A673 (cell line): ENCODE results near the gene AHNAK2. TPM values are rescaled to one million over a fixed set of nuclear protein-coding genes. Genes with fewer than 3 reads are reported as not detected.
"Not testable (repeated sequence)": the region's sequence is repeated elsewhere in the genome, so short reads cannot be mapped to it uniquely, and the experiment has no call there.

Experiments used
- BruUV-seq: library from RNA; stranded (reverse); fragments of 400-500 nt; replicated peaks from 2 replicates; lab custom pipeline; 2021; lab: Mats Ljungman, UMichigan
- CTCF ChIA-PET: fragments of 300-600 bp; sonication (Branson Sonifier 250); formaldehyde crosslinking; loops from one replicate; lab custom pipeline; 2022; ENCODE audit warnings: antibody characterized with exemption; lab: Charles Lee
- POLR2A ChIA-PET: fragments of 300-600 bp; sonication (Branson Sonifier 250); formaldehyde crosslinking; loops from one replicate; lab custom pipeline; 2022; ENCODE audit warnings: antibody characterized with exemption; ENCODE audit not compliant: low non-redundant PET; lab: Charles Lee
- DNase-seq: peaks from one replicate; pipeline ENCODE4 v3.0.0-alpha.2; 2015; ENCODE audit warnings: low spot score
- H3K27ac ChIP-seq: fragments of 200-600 bp; sonication (generic); 2 replicates; pipeline ENCODE4 v1.5.1; 2016; ENCODE audit warnings: mixed run types, low read depth, mild to moderate bottlenecking, mixed read lengths, antibody characterized with exemption, low read length; ENCODE audit not compliant: poor library complexity, severe bottlenecking
- H3K27me3 ChIP-seq: fragments of 200-600 bp; sonication (generic); replicated peaks from 2 replicates; pipeline ENCODE4 v1.6.1; 2017; ENCODE audit warnings: mixed run types, low read depth, mild to moderate bottlenecking, mixed read lengths, antibody characterized with exemption, low read length; ENCODE audit not compliant: insufficient read depth, poor library complexity
- H3K36me3 ChIP-seq: fragments of 200-600 bp; sonication (generic); 2 replicates; pipeline ENCODE4 v1.6.1; 2016; ENCODE audit warnings: mixed run types, mild to moderate bottlenecking, mixed read lengths, antibody characterized with exemption, low read length; ENCODE audit not compliant: insufficient read depth, poor library complexity, severe bottlenecking
- H3K4me1 ChIP-seq: fragments of 200-600 bp; sonication (generic); 2 replicates; pipeline ENCODE4 v1.6.1; 2017; ENCODE audit warnings: mixed run types, mild to moderate bottlenecking, mixed read lengths, antibody characterized with exemption, low read length; ENCODE audit not compliant: insufficient read depth, poor library complexity, severe bottlenecking
- H3K4me3 ChIP-seq: fragments of 200-600 bp; sonication (generic); 2 replicates; pipeline ENCODE4 v1.5.1; 2016; ENCODE audit warnings: low read depth, mixed run types, mild to moderate bottlenecking, mixed read lengths, low read length; ENCODE audit not compliant: poor library complexity, severe bottlenecking
- H3K9me3 ChIP-seq: fragments of 200-600 bp; sonication (generic); 2 replicates; pipeline ENCODE4 v1.6.1; 2016; ENCODE audit warnings: mixed run types, low read depth, mild to moderate bottlenecking, mixed read lengths, antibody characterized with exemption, low read length; ENCODE audit not compliant: poor library complexity, severe bottlenecking
- EZH2 ChIP-seq: fragments of 200-600 bp; sonication (generic); IDR thresholded peaks from 2 replicates; pipeline ENCODE4 v1.6.1; 2017; ENCODE audit warnings: borderline replicate concordance, low read depth, mild to moderate bottlenecking, mixed read lengths, antibody characterized with exemption, low read length; ENCODE audit not compliant: poor library complexity, severe bottlenecking
- intact Hi-C: fragments of 100-400 bp; cut with micrococcal nuclease; formaldehyde crosslinking; loops from one replicate; pipeline ENCODE4 v1.10.0; 2022; ENCODE audit not compliant: unreplicated experiment
- total RNA-seq: library from RNA; stranded (reverse); gene quantifications from 2 replicates; pipeline ENCODE4 v1.2.3, GENCODE V29; 2021
- TF ChIP-seq, protein P1 (sequence below): fragments of 300-800, 200-600 bp; sonication (generic); conservative IDR thresholded peaks from 2 replicates; pipeline ENCODE4 v1.5.1; 2017; ENCODE audit warnings: low read depth, mild to moderate bottlenecking, antibody characterized with exemption, low read length, moderate library complexity, mixed read lengths

AHNAK2 gene
- total RNA-seq, 1 experiment from 2014 or later: 0.56 TPM

GRCh38 chr14:104950021-104950420 is 28.2 kb downstream of the AHNAK2 start:
- POLR2A ChIA-PET: no interaction called here
- Histone ChIP-seq H3K4me1 (no peaks in the 10 kb centered on the region), H3K4me3 (no peak overlapping the region), H3K9me3 (no peaks in the 10 kb centered on the region), H3K27ac (no peak overlapping the region), H3K36me3 (no peaks in the 10 kb centered on the region), H3K27me3 (no peaks in the 10 kb centered on the region)
- DNase-seq: no peak
- CTCF ChIA-PET: no interaction called here
- intact Hi-C loops: no loop called here
- TF ChIP-seq, protein P1, sequence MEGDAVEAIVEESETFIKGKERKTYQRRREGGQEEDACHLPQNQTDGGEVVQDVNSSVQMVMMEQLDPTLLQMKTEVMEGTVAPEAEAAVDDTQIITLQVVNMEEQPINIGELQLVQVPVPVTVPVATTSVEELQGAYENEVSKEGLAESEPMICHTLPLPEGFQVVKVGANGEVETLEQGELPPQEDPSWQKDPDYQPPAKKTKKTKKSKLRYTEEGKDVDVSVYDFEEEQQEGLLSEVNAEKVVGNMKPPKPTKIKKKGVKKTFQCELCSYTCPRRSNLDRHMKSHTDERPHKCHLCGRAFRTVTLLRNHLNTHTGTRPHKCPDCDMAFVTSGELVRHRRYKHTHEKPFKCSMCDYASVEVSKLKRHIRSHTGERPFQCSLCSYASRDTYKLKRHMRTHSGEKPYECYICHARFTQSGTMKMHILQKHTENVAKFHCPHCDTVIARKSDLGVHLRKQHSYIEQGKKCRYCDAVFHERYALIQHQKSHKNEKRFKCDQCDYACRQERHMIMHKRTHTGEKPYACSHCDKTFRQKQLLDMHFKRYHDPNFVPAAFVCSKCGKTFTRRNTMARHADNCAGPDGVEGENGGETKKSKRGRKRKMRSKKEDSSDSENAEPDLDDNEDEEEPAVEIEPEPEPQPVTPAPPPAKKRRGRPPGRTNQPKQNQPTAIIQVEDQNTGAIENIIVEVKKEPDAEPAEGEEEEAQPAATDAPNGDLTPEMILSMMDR: no peak
- TF ChIP-seq EZH2: no peak
- BruUV-seq: no TSS peak

DNA sequence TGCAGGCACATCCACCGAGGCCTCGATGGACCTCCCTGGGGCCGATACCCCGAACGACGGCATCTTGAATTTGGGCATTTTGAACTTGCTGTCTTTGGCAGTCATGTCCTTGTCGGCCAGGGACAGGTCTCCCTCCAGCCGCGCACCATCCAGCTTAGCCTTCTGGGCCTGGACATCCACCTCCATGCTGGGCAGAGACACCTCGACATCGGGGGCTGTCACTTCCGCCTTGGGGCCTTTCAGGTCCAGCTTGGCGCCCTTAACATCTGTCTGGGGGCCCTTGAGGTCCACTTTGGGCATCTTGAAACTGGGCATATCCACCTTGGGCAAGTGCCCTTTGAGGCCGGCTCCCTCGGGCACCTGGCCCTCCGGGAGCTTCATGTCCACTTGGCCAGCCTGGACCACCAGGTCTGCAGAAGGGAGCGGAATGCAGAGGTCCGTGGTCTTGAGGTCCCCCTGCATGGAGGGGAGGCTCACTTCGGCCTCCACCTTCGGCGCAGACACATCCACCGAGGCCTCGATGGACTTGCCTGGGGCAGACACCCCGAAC is 28.7 kb downstream of the AHNAK2 start:
- H3K27ac ChIP-seq, intact Hi-C loops, POLR2A ChIA-PET, BruUV-seq, DNase-seq, H3K9me3 ChIP-seq, H3K36me3 ChIP-seq, H3K27me3 ChIP-seq, H3K4me1 ChIP-seq, H3K4me3 ChIP-seq, CTCF ChIA-PET: not testable (repeated sequence)

DNA sequence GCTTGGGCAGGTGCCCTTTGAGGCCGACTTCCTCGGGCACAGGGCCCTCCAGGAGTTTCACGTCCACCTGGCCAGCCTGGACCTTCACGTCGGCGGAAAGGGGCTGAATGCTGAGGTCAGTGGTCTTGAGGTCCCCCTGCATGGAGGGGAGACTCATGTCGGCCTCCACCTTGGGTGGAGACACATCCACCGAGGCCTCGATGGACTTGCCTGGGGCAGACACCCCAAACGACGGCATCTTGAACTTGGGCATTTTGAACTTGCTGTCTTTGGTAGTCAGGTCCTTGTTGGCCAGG is 29.5 kb downstream of the AHNAK2 start:
- H3K27ac ChIP-seq: no peak overlapping the region
- no peak overlapping the region for H3K4me3 ChIP-seq
- CTCF ChIA-PET: no interaction called here
- POLR2A ChIA-PET: no interaction called here
- TF ChIP-seq, protein P1: no peak
- no peak for TF ChIP-seq EZH2
- no peaks in the 10 kb centered on the region for H3K9me3 ChIP-seq
- no TSS peak for BruUV-seq
- H3K4me1 ChIP-seq: no peaks in the 10 kb centered on the region
- intact Hi-C loops: no loop called here
- no peak for DNase-seq
- no peaks in the 10 kb centered on the region for H3K27me3 ChIP-seq
- no peaks in the 10 kb centered on the region for H3K36me3 ChIP-seq

- H3K27ac ChIP-seq, CTCF ChIA-PET, H3K36me3 ChIP-seq, intact Hi-C loops, H3K4me1 ChIP-seq, BruUV-seq, H3K4me3 ChIP-seq, H3K9me3 ChIP-seq, H3K27me3 ChIP-seq, POLR2A ChIA-PET, DNase-seq: not testable (repeated sequence)
These were observed 30.1 kb downstream of the AHNAK2 start for GRCh38 chr14:104947881-104948735.

DNA sequence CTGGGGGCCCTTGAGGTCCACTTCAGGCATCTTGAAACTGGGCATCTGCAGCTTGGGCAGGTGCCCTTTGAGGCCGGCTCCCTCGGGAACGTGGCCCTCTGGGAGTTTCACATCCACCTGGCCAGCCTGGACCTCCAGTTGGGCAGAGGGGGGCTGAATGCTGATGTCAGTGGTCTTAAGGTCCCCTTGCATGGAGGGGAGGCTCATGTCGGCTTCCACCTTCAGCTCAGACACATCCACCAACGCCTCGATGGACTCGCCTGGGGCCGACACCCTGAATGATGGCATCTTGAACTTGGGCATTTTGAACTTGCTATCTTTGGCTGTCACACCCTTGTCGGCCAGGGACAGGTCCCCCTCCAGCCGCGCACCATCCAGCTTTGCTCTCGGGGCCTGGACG is 31.0 kb downstream of the AHNAK2 start:
- BruUV-seq, H3K27ac ChIP-seq, H3K4me1 ChIP-seq, H3K36me3 ChIP-seq, CTCF ChIA-PET, H3K27me3 ChIP-seq, POLR2A ChIA-PET, H3K9me3 ChIP-seq, H3K4me3 ChIP-seq, intact Hi-C loops, DNase-seq: not testable (repeated sequence)
